DOHH2 (cell line): ENCODE results near the gene STX17.

Source experiments
- CTCF ChIP-seq: fragments of 200-600 bp; sonication (generic); IDR thresholded peaks from one replicate; pipeline ENCODE4 v1.5.1; 2014; ENCODE audit warnings: antibody characterized with exemption, mild to moderate bottlenecking, low read depth, low read length; ENCODE audit not compliant: poor library complexity, severe bottlenecking
- EZH2phosphoT487 ChIP-seq: fragments of 200-600 bp; sonication (generic); IDR thresholded peaks from 2 replicates; pipeline ENCODE4 v1.6.1; 2017; ENCODE audit warnings: borderline replicate concordance, mild to moderate bottlenecking, antibody characterized with exemption, low read length, moderate library complexity, mixed read lengths

- TF ChIP-seq CTCF: no peak
- TF ChIP-seq EZH2phosphoT487: no peak
Measured at GRCh38 chr9:99889120-99889519, 17.3 kb upstream of the STX17 start.
